Stimulated activated CD8-positive, alpha-beta memory T cell treated with anti-CD3 and anti-CD28 coated beads, Interleukin-15, amount 100 ng/mL, for 1 hour (primary cell): Measurements from ENCODE around the gene REC8.

Source experiments
- DNase-seq: peaks from one replicate; pipeline ENCODE4 v3.0.0-alpha.2; 2020; ENCODE audit warnings: low read depth

REC8 gene

DNA sequence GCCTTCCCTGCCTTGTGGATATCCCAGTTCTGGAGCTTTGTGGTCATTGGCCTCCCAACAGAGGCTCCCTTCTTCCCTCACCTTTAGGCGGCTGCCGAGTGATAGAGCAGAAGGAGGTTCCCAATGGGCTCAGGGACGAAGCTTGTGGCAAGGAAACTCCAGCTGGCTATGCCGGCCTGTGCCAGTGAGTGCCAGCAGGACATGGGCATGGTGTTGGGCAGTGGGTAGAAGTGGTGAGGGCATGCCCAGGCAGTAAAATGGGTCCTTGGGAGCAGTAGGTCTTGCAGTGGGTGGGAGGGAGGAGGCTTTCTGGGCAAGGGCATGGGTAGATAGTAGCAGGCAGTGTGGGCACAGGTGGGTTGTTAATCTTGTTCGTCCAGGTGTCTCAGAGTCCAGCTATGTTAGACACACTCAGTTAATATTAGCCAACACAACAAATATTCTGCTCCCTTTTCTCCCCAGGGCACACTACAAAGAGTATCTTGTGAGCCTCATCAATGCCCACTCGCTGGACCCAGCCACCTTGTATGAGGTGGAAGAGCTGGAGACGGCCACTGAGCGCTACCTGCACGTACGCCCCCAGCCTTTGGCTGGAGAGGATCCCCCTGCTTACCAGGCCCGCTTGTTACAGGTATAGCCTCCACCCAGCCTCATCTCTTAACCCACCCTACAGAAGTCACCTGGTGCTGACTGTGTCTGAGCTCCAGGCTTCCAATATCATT, 11.9 kb upstream of the REC8 start:
- no peak for DNase-seq

DNA sequence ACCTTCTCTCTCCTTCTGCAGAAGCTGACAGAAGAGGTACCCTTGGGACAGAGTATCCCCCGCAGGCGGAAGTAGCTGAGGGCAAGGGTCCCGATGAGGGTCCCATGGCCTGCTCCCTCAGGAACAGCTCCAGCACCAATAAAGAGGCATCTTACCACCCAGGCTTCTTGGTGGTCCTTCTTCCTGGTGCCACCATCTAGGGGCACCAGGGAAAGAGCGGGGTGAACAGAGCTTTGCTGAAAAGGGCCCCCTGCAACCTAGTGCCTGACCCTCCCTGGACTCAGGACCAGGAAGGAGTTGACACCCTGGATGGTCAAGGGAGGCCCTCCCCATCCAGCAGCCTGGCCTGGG, 11.4 kb upstream of the REC8 start:
- no peak for DNase-seq

DNA sequence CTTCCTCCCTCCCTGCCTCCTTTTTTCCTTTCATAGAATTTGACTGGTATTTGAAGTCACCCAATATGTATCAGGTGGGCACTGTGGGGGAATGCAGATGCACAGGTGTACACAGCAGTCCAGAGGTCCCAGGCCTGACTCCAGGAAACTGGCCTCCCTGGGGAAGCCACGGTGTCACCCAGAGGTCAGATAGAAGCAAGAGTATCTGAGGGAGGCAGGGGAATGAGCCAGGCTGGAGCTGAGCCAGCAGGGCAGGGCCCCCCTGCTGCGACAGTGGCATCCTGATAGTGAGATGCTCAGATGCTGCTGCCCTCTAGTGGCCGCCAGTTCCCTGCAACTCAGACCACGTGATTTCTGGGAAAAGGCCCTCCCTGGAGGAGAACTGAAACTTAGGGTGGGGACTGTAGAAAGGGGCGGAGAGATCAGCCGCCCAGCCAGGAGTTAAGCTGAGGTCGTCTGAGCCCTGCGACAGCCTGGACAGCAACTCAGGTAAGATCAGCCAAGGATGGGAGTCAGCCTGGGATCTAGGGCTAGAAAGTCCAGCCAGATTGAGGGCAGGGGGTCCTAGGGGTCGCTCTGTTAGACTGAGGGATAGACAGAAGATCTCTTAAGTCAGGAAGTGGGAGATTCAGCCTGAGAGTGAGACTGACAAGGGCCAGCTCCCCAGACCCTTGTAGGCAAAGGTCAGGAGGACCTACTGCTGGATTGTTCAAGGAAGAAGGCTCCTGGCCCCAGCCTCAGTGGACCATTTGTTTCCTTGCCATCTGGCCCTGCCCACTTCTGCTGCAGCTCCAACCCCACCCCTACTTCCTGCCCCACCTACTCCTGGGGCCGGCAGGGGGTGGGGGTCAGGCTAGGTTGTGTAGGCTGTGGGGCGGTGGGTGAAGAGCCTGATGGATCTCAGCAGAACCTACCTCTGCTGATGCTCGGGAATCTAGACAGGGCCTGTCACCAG, 10.8 kb upstream of the REC8 start, which contains the start of gene IRF9:
Gene IRF9, plus strand, starts transcription at position 416 of the 955 bp plus-strand sequence. CDS start 880 bp downstream, outside the sequence.
- DNase-seq: peak; percentile 97

DNA sequence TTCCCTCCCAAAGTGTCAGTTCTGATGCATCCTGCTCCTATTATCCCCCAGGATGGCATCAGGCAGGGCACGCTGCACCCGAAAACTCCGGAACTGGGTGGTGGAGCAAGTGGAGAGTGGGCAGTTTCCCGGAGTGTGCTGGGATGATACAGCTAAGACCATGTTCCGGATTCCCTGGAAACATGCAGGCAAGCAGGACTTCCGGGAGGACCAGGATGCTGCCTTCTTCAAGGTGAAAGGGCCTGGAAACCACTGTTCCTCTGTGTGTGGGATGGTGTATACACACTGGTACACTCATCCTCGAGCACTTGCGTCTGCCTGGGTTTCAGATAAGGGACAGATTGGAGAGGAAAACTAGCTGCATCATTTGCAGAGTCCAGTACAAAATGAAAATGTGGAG, 9.8 kb upstream of the REC8 start:
- no peak for DNase-seq

DNA sequence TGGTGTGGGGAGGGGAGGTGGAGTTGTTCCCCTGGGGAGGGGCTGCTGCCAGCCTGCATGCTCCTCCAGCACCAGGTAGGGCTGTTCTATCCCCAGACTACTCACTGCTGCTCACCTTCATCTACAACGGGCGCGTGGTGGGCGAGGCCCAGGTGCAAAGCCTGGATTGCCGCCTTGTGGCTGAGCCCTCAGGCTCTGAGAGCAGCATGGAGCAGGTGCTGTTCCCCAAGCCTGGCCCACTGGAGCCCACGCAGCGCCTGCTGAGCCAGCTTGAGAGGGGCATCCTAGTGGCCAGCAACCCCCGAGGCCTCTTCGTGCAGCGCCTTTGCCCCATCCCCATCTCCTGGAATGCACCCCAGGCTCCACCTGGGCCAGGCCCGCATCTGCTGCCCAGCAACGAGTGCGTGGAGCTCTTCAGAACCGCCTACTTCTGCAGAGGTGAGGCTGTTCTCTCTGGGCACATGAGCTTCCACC, 7.3 kb upstream of the REC8 start:
- DNase-seq: no peak

DNA sequence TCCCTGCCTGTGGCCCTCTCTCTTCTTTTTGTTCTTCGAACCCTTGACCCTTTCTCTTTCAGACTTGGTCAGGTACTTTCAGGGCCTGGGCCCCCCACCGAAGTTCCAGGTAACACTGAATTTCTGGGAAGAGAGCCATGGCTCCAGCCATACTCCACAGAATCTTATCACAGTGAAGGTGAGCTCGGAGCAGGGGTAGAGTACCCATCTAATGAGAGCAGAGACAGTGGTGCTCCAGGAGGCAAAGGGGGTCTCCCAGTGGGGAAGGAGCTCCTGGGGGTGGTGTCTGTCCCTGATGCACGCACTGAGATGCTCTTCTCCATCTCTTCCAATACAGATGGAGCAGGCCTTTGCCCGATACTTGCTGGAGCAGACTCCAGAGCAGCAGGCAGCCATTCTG, 6.1 kb upstream of the REC8 start:
- no peak for DNase-seq

DNA sequence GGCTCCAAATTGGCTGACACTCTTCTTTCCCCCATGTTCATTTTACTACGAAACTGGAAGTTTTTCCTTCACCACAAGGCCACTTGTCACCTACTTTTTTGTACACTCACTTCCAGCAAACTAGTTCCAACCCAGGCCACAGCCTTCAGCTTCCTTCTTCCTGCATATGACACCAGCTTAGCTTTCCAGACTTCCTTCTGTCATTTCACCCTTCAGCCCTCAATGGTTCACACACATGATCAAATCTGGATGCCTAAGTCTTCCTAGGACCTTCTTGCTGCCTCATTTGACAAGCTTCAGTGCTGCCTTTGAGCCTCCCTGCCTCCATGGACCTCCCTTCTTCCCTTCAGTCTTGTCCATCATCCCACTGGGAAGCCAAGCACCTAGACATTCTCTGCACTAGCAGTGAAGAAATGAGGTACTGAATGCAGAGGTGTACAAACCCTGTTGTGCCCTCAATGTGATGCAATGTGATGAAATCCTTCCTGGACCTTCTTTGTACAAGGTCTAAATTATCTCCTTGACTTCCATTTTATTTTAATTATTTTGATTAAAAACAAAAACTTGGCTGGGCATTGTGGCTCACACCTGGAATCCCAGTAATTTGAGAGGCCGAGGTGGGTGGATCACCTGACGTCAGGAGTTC, 4.3 kb upstream of the REC8 start:
- no peak for DNase-seq

DNA sequence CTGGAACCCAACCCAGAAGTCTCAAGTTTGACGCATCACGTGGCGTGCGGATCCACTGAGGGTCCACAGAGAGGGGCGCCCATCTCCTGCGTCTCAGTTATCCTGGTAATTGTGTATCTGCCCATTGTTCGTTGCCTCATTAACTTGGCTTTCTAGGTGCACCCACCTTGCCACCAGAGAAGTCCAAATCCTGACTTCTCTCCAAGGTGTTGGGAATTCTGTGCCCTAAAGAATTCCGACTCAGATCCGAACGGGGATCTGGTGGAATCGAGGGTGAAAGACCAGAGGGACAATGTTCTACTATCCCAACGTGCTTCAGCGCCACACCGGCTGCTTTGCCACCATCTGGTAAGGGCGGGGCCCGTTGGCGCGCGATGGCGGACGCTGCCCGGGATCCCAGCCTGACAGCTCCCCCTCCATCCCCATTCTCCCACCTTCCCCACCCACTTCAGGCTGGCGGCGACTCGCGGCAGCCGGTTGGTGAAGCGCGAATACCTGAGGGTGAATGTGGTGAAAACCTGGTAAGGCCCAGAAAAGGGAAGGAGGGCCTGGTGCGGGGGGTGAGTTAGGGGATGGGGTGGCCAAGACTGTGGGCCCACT, 481 bp downstream of the REC8 start:
- no peak for DNase-seq

DNA sequence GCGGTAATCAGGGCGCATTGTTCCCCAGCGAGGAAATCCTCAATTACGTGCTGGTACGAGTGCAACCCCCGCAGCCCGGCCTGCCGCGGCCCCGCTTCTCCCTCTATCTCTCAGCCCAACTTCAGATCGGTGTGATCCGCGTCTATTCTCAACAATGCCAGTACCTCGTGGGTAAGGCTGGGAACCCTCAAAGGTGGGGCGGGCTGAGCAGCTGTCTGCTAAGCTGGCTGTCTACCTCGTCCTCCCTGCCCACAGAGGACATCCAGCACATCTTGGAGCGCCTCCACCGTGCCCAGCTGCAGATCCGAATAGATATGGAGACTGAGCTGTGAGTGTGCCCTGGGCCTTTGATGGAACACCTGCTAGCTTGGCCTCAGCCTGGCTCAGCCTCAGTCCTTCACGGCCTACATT, 996 bp downstream of the REC8 start:
- DNase-seq: no peak

DNA sequence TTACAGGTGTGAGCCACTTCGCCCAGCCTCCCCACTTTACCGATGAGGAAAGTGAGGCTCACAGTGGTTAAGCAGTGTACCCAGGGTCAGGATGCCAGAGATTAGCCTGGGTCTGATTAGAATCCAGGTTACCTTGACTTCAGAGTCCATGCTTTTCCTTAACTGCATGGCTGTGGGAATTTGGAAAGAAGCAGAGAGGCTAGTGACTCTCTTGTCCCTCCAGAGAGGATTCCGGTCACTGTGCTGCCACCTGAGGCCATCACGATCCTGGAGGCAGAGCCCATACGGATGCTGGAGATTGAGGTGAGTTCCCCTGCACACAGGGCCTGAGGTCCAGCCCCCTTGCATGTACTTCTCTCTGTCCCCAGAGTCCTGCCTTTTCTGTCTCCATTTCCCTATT, 4.7 kb downstream of the REC8 start:
- DNase-seq: no peak

DNA sequence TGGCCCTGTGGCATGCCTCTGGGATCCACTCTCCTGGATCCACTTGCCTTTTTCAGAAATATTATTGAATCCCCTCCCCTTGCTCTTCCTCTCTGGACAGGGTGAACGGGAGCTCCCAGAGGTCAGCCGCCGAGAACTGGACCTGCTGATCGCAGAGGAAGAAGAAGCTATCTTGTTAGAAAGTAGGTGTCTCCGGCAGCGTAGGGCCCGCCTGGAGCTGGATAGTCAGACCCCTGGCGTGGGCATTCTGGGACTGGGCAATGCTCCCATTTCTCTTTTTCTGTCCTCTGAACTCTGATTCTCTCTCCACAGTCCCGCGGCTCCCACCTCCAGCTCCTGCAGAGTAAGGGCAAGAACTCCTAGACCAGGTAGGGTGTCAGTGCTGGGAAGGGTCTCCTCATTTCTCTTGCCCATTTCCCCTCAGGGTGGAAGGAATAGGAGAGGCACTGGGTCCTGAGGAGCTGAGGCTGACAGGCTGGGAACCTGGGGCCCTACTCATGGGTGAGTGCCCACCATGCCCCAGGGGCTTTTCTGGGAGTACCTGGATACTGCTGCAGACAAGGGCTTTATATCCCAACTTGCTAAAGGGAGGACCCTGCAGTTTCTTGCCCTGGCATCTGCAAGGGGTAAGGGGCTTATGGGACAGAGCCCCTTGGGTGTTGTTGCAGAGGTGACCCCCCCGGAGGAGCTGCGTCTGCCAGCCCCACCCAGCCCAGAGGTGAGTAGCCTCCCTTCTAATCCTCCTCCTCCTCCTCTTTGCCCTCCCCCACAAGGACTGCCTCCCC, 5.4 kb downstream of the REC8 start:
- no peak for DNase-seq

DNA sequence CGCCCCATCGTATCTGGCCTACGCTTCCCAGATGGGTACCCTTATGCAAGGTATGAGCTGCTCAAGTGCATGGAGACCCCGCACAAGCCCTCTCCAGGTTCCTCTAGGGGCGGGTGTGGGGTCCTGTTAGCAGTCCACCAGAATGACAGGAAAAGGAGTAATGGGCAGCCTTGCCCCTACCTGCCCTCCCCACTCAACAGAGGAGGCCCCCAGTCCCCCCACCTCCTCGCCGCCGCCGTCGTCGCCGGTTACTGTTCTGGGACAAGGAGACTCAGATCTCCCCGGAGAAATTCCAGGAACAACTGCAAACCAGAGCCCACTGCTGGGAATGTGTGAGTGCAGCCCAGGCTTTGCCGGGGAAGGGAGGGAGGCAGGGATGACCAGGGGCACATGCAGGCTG, 6.0 kb downstream of the REC8 start:
- no peak for DNase-seq

DNA sequence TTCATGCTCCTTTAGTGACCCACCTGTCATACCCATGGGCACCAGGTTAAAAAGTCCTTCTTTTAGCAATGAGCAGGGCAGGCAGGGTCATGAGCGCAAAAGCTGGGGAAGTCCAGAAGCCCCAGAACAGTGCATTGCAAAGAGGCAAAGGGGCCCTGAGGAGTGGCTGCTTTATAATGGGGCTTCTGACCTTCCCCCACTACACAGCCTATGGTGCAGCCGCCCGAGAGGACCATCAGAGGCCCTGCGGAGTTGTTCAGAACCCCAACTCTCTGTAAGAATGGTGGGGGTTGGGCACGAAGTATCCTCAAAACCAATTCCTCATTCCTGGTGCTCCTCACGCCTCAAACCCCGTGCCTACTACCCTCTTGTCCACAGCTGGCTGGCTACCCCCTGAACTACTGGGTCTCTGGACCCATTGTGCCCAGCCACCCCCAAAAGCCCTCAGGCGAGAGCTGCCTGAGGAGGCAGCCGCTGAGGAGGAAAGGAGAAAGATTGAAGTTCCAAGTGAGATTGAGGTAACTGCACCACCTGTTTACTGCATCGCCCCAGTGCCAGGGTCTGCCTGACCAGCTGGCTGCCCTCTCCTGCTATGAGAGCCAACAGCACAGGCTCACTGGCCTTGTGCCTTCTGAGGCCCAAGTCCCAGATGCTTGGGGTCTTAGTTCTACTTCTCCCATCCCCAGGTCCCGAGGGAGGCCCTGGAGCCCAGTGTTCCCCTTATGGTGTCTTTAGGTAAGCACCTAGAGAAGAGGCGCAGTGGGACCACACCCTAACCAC, 6.7 kb downstream of the REC8 start:
- DNase-seq: no peak

DNA sequence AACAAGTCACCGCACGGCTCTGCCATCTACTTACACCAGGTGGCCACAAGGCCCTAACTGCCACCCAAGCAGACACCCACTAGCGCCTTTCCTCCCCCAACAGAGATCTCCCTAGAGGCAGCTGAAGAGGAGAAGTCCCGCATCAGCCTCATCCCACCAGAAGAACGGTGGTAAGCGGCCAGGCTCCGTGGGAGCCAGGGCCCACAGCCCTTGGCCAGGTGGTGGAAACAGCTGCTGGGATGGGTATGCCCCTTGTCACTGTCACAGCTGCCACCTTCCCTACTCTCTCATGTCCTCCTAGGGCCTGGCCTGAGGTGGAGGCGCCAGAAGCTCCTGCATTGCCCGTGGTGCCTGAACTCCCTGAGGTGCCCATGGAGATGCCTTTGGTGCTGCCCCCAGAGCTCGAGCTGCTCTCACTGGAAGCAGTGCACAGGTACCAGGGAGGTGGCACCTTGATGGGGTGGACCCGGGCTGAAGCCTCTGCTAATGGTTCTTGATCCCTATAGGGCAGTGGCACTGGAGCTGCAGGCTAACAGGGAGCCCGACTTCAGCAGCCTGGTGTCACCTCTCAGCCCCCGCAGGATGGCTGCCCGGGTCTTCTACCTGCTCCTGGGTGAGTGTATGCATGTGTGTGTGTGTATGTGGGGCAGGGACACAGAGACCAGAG, 7.5 kb downstream of the REC8 start:
- DNase-seq: no peak

DNA sequence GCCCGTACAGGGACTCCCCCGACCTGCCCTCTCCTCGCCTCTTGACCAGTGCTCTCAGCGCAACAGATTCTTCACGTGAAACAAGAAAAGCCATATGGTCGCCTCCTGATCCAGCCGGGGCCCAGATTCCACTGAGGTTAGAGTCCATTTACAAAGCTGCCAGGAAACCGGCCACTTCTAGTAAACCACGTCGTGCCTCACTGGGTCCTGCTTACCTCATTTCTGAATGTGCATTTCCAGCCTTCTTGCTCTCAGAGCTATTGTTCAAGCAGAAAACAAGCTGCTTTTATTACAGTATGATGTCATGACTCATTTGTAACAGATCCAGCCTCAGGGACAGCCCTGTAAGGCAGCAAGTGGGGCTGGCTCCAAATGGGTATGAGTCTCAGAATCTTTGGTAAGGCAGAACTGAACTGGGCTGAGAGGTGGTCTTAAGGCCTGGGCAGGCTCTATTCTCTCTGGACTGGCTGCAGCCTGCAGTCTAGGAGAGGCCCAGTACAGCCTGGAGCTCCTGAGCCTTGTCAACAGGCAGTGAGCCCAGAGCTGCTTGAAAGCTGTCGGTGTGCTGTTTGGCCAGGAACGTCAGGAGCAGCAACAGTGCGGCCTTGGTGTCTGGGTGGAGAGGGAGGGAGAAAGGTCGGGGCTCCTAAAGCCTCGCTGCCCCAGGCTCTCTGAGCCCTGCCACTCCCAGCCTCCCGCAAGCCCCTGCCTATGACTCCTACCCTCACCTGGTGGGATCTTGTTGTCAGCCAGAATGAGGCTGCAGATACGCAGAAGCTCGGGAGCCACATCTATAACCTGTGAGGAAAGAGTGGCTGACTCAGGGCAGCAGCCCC, 8.3 kb downstream of the REC8 start:
- DNase-seq: no peak

DNA sequence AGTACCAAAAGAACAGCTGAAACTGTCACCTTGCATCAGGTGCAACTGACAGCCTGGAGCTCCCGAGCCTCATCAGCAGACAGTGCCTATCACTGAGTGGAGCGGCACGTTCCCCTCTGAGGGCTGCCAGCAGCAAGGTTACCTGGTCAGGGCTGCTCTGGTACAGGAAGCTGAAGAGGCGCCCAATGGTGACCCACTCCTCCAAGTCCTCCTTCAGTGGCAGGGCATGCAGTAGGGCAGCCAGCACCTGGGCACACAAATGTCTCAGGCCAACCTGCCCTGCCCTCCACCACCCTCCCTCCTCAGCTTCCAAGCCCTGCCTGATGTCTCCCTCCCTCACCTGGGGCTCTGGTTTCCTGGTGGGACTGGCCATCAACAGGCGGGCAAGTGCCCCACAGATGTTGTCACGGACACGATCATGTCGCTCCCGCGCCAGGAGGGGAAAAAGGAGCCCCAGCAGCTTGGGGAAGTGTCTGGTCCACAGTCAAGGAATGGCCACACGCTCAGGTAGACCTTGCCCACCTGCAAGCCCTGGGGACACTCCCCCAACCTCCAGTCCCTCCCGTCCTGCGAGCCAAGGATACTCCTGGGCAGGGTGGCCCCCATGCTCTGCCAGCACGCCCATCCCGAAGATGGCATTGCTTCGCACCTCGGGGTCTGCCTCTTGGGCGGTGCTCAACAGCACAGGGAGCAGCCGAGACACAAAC, 9.6 kb downstream of the REC8 start:
- DNase-seq: no peak

DNA sequence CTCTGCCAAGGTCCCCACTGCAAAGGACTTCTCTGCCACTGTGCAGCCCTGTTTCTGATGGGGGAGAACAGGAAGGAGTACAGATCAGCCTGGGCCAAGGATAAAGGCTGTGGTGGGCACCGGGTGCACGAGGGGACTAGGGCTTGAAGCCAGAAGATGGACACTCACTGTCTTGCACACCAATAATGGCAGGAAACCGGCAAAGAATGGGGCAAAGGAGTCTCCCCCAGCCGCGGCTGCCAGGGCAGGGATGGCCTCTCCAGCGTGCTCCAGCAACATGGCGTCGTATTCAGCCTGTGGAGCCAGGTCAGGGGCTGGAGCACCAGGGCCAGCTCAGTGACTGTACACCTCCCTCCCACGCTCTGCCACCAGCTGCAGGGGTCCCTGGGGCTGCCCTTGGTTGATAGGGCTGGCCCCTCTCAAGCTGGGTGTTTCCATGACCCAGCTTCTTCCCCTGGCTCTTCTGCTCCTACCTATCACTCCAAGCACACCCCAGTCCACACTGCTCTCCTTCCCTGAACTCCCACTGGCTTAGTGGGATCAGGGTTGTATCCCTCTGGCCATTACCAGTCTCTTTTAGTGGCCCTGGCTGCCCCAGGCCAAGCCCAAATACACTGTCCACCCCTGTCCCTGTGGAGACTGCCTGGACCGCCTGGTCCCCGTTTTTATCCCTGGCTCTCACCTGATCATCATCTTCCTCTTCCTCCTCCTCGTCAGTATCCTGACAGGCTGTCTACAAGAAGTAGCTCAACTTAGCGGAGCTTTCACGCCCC, 10.4 kb downstream of the REC8 start:
- DNase-seq: no peak

DNA sequence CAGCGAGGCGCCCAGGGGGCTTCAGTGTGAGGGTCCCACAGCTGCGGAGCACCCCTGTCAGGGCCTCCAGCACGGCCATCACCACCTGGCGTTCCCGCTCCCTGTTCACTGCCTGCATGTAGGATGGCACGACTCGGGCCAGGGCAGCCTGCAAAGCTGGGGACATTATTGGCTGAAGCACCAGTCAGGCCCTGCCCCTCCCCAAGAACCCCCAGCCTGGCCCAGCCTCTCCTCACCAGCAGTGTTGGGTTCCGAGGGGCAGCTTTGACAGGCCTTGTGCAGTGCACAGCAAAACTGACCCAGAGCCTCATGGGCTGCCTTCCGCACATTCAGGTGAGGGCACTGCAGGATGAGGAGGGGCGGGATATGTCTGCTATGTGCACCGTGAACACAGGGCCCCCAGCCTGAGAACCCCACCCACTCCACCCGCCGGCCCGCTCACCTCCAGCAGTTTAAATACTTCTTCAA, 11.2 kb downstream of the REC8 start:
- DNase-seq: no peak
